ENCODE measurements around the gene ZNF668.

DNA sequence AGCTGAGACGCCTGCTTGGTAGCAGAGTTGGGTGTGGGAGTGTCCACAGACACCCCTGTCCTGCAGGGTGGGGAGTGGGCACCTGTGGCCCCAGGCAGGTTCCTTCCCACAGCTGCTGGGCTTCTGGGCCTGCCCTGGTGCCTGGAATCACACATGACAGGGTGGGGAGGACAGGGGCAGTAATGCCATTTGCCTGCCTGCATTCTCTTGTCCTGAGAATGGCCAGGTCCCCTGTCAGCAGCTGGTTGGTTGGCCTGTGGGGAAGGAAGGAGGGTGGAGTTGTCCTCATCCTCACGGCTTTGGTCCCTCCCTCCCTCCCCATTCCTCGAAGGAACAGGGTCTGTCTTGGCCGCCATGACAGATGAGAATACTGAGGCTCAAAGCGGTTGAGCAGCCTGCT, 9.5 kb upstream of the ZNF668 start:
- no peak for TF ChIP-seq ZNF274 (IDR thresholded peaks at IDR 0.05; ENCODE audit: low read depth, low read length)
- TF ChIP-seq CBX3 (IDR thresholded peaks at IDR 0.05; ENCODE audit: low read depth), result no peak
- no peak for TF ChIP-seq YY1 (IDR thresholded peaks at IDR 0.05; ENCODE audit: extremely low read depth, insufficient replicate concordance, low read depth, low read length)
- TF ChIP-seq, protein P1, sequence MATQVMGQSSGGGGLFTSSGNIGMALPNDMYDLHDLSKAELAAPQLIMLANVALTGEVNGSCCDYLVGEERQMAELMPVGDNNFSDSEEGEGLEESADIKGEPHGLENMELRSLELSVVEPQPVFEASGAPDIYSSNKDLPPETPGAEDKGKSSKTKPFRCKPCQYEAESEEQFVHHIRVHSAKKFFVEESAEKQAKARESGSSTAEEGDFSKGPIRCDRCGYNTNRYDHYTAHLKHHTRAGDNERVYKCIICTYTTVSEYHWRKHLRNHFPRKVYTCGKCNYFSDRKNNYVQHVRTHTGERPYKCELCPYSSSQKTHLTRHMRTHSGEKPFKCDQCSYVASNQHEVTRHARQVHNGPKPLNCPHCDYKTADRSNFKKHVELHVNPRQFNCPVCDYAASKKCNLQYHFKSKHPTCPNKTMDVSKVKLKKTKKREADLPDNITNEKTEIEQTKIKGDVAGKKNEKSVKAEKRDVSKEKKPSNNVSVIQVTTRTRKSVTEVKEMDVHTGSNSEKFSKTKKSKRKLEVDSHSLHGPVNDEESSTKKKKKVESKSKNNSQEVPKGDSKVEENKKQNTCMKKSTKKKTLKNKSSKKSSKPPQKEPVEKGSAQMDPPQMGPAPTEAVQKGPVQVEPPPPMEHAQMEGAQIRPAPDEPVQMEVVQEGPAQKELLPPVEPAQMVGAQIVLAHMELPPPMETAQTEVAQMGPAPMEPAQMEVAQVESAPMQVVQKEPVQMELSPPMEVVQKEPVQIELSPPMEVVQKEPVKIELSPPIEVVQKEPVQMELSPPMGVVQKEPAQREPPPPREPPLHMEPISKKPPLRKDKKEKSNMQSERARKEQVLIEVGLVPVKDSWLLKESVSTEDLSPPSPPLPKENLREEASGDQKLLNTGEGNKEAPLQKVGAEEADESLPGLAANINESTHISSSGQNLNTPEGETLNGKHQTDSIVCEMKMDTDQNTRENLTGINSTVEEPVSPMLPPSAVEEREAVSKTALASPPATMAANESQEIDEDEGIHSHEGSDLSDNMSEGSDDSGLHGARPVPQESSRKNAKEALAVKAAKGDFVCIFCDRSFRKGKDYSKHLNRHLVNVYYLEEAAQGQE (IDR thresholded peaks at IDR 0.05; ENCODE audit: low read depth), result no peak
- TF ChIP-seq, protein P2, sequence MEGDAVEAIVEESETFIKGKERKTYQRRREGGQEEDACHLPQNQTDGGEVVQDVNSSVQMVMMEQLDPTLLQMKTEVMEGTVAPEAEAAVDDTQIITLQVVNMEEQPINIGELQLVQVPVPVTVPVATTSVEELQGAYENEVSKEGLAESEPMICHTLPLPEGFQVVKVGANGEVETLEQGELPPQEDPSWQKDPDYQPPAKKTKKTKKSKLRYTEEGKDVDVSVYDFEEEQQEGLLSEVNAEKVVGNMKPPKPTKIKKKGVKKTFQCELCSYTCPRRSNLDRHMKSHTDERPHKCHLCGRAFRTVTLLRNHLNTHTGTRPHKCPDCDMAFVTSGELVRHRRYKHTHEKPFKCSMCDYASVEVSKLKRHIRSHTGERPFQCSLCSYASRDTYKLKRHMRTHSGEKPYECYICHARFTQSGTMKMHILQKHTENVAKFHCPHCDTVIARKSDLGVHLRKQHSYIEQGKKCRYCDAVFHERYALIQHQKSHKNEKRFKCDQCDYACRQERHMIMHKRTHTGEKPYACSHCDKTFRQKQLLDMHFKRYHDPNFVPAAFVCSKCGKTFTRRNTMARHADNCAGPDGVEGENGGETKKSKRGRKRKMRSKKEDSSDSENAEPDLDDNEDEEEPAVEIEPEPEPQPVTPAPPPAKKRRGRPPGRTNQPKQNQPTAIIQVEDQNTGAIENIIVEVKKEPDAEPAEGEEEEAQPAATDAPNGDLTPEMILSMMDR (IDR thresholded peaks at IDR 0.05 in 2 of 3, conservative IDR thresholded peaks at IDR 0.05 in 1 of 3; ENCODE audit: borderline replicate concordance in 1 of 3, insufficient read depth in 1 of 3, low read depth in 2 of 3, low read length in 2 of 3), result no peak
- no peak for TF ChIP-seq EZH2 (IDR thresholded peaks at IDR 0.05)
- no peak for TF ChIP-seq RAD21 (IDR thresholded peaks at IDR 0.05; ENCODE audit: low read depth)
- TF ChIP-seq, protein P3, sequence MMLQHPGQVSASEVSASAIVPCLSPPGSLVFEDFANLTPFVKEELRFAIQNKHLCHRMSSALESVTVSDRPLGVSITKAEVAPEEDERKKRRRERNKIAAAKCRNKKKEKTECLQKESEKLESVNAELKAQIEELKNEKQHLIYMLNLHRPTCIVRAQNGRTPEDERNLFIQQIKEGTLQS (IDR thresholded peaks at IDR 0.05), result no peak
- TF ChIP-seq POLR2AphosphoS5 (IDR thresholded peaks at IDR 0.05; ENCODE audit: low read depth, low read length), result no peak
- no peak for TF ChIP-seq POLR2A (IDR thresholded peaks at IDR 0.05; ENCODE audit: borderline replicate concordance, extremely low read depth, insufficient read depth, insufficient read length)
- no peak for TF ChIP-seq SRF (IDR thresholded peaks at IDR 0.05; ENCODE audit: low read depth)
- TF ChIP-seq, protein P4, sequence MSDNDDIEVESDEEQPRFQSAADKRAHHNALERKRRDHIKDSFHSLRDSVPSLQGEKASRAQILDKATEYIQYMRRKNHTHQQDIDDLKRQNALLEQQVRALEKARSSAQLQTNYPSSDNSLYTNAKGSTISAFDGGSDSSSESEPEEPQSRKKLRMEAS (IDR thresholded peaks at IDR 0.05), result no peak
- no peak for TF ChIP-seq SP1 (IDR thresholded peaks at IDR 0.05; ENCODE audit: low read depth)
